ENCODE measurements around the gene IFITM10. TPM values are rescaled to one million over a fixed set of nuclear protein-coding genes. Genes with fewer than 3 reads are reported as not detected.
"Not testable (repeated sequence)": the region's sequence is repeated elsewhere in the genome, so short reads cannot be mapped to it uniquely, and the experiment has no call there.

Gene IFITM10
- total and polyA plus RNA-seq, 9 of the 15 experiments (the other 6 are each of a cell fraction or from before 2014, with no cell fraction given), result 0.08 to 0.13 (median 0.09) TPM; not detected in 6

GRCh38 chr11:1683904-1684572 is 66.4 kb downstream of the IFITM10 start:
- FAIRE-seq; H2AFZ ChIP-seq (ENCODE audit: low read depth, low read length); H3K4me3 ChIP-seq; CTCF ChIA-PET (ENCODE audit: low intra/inter-chr PET ratio); H3K9ac ChIP-seq (ENCODE audit: insufficient read depth in 1 of 2, low read depth in 2 of 2, low read length in 2 of 2); H3K79me2 ChIP-seq (ENCODE audit: control insufficient read depth, insufficient read depth, low read length); H3K36me3 ChIP-seq (ENCODE audit: control insufficient read depth, insufficient read depth, low read length); intact Hi-C loops (cut with micrococcal nuclease); ATAC-seq; BruUV-seq (replicated peaks); H3K4me2 ChIP-seq (ENCODE audit: insufficient read depth, low read length); DNase-seq (ENCODE audit: extremely low read depth in 1 of 4, low spot score in 3 of 4); H3K9me1 ChIP-seq (ENCODE audit: control insufficient read depth, insufficient read depth, low read length); H3K9me3 ChIP-seq (replicated peaks; ENCODE audit: control insufficient read depth, insufficient read depth, low read depth, low read length); POLR2A ChIA-PET; H3K4me1 ChIP-seq (replicated peaks in 1 of 2; ENCODE audit: control insufficient read depth in 2 of 2, insufficient read depth in 2 of 2, low read length in 2 of 2); H4K20me1 ChIP-seq (replicated peaks; ENCODE audit: control insufficient read depth, insufficient read depth, low read length); H3K27ac ChIP-seq (ENCODE audit: extremely low read depth, low read depth, low read length): not testable (repeated sequence)
- H3K27me3 ChIP-seq (ENCODE audit: control insufficient read depth in 2 of 2, insufficient read depth in 2 of 2, low read length in 2 of 2), result peaks cover 8 to 31% of the 10 kb centered on the region in 2 experiments; a peak in 4 of 5 replicates
- WGBS (ENCODE audit: insufficient coverage, low coverage, missing lambda C conversion rate), result 0% methylated on average over 3 of the region's 24 CpGs
- in situ Hi-C loops (cut with MboI), result loop anchor here (25.0 kb wide), 1 partner anchor 328 kb away; no protein-coding TSS in a partner anchor

- FAIRE-seq; H3K36me3 ChIP-seq (ENCODE audit: control insufficient read depth, insufficient read depth, low read length); H3K9me3 ChIP-seq (replicated peaks; ENCODE audit: control insufficient read depth, insufficient read depth, low read depth, low read length); CTCF ChIA-PET (ENCODE audit: low intra/inter-chr PET ratio); DNase-seq (ENCODE audit: extremely low read depth in 1 of 4, low spot score in 3 of 4); POLR2A ChIA-PET; H3K79me2 ChIP-seq (ENCODE audit: control insufficient read depth, insufficient read depth, low read length); H3K4me3 ChIP-seq; BruUV-seq (replicated peaks); H3K4me1 ChIP-seq (replicated peaks in 1 of 2; ENCODE audit: control insufficient read depth in 2 of 2, insufficient read depth in 2 of 2, low read length in 2 of 2); H3K4me2 ChIP-seq (ENCODE audit: insufficient read depth, low read length); H3K27ac ChIP-seq (ENCODE audit: extremely low read depth, low read depth, low read length); ATAC-seq; H3K9me1 ChIP-seq (ENCODE audit: control insufficient read depth, insufficient read depth, low read length); H4K20me1 ChIP-seq (replicated peaks; ENCODE audit: control insufficient read depth, insufficient read depth, low read length); H3K9ac ChIP-seq (ENCODE audit: insufficient read depth in 1 of 2, low read depth in 2 of 2, low read length in 2 of 2); intact Hi-C loops (cut with micrococcal nuclease); H2AFZ ChIP-seq (ENCODE audit: low read depth, low read length): not testable (repeated sequence)
- WGBS (ENCODE audit: insufficient coverage, low coverage, missing lambda C conversion rate), result 6% methylated on average over 12 of the region's 19 CpGs
- peaks cover 8 to 31% of the 10 kb centered on the region in 2 experiments; a peak in 4 of 5 replicates for H3K27me3 ChIP-seq (ENCODE audit: control insufficient read depth in 2 of 2, insufficient read depth in 2 of 2, low read length in 2 of 2)
- in situ Hi-C loops (cut with MboI), result loop anchor here (25.0 kb wide), 1 partner anchor 329 kb away; no protein-coding TSS in a partner anchor
These were observed 67.2 kb downstream of the IFITM10 start for GRCh38 chr11:1683216-1683615.

Other genes starting within 250 kb of the IFITM10 start
Only the 7 nearest of the 15 such genes appear.
- not detected in 2 replicates for gene KRTAP5-4, start 128.5 kb downstream of the IFITM10 start, total RNA-seq (2014; rRNA removed)
- gene KRTAP5-4, start 128.5 kb downstream of the IFITM10 start, total RNA-seq (2014; rRNA removed; fragmentation: Illumina TruSeq; extraction: Trizol), result not detected in 2 replicates
- not detected in 2 replicates for gene KRTAP5-4, start 128.5 kb downstream of the IFITM10 start, total RNA-seq (2015; rRNA removed; fragmentation: Illumina TruSeq; extraction: Trizol)
- gene KRTAP5-4, start 128.5 kb downstream of the IFITM10 start, total RNA-seq (2021), result not detected in 2 replicates
- not detected in 2 replicates for gene KRTAP5-4, start 128.5 kb downstream of the IFITM10 start, polyA plus RNA-seq (2011; rRNA removed)
- gene KRTAP5-4, start 128.5 kb downstream of the IFITM10 start, polyA plus RNA-seq (2014; fragmentation: Illumina TruSeq; extraction: Trizol), result not detected in 2 replicates
- not detected for gene KRTAP5-4, start 128.5 kb downstream of the IFITM10 start, polyA plus RNA-seq (2014; fragmentation: Nextera tagmentation; extraction: Ambion mirVana)
- gene KRTAP5-4, start 128.5 kb downstream of the IFITM10 start, polyA plus RNA-seq (2014; rRNA removed), result not detected in 2 replicates
- not detected in 2 replicates for gene KRTAP5-5, start 120.8 kb downstream of the IFITM10 start, total RNA-seq (2014; rRNA removed)
- not detected in 2 replicates for gene KRTAP5-5, start 120.8 kb downstream of the IFITM10 start, total RNA-seq (2014; rRNA removed; fragmentation: Illumina TruSeq; extraction: Trizol)
- not detected in 2 replicates for gene KRTAP5-5, start 120.8 kb downstream of the IFITM10 start, total RNA-seq (2015; rRNA removed; fragmentation: Illumina TruSeq; extraction: Trizol)
- not detected in 2 replicates for gene KRTAP5-5, start 120.8 kb downstream of the IFITM10 start, total RNA-seq (2021)
- not detected in 2 replicates for gene KRTAP5-5, start 120.8 kb downstream of the IFITM10 start, polyA plus RNA-seq (2011; rRNA removed)
- gene KRTAP5-5, start 120.8 kb downstream of the IFITM10 start, polyA plus RNA-seq (2014; fragmentation: Illumina TruSeq; extraction: Trizol), result not detected in 2 replicates
- gene KRTAP5-5, start 120.8 kb downstream of the IFITM10 start, polyA plus RNA-seq (2014; fragmentation: Nextera tagmentation; extraction: Ambion mirVana), result not detected
- not detected in 2 replicates for gene KRTAP5-5, start 120.8 kb downstream of the IFITM10 start, polyA plus RNA-seq (2014; rRNA removed)
- not detected in 2 replicates for gene KRTAP5-6, start 53.4 kb downstream of the IFITM10 start, total RNA-seq (2014; rRNA removed)
- gene KRTAP5-6, start 53.4 kb downstream of the IFITM10 start, total RNA-seq (2014; rRNA removed; fragmentation: Illumina TruSeq; extraction: Trizol), result not detected in 2 replicates
- gene KRTAP5-6, start 53.4 kb downstream of the IFITM10 start, total RNA-seq (2015; rRNA removed; fragmentation: Illumina TruSeq; extraction: Trizol), result not detected in 2 replicates
- gene KRTAP5-6, start 53.4 kb downstream of the IFITM10 start, total RNA-seq (2021), result not detected in 2 replicates
- gene KRTAP5-6, start 53.4 kb downstream of the IFITM10 start, polyA plus RNA-seq (2011; rRNA removed), result not detected in 2 replicates
- gene KRTAP5-6, start 53.4 kb downstream of the IFITM10 start, polyA plus RNA-seq (2014; fragmentation: Illumina TruSeq; extraction: Trizol), result not detected in 2 replicates
- gene KRTAP5-6, start 53.4 kb downstream of the IFITM10 start, polyA plus RNA-seq (2014; fragmentation: Nextera tagmentation; extraction: Ambion mirVana), result not detected
- not detected in 2 replicates for gene KRTAP5-6, start 53.4 kb downstream of the IFITM10 start, polyA plus RNA-seq (2014; rRNA removed)
- 72.3 and 87.0 TPM in 2 replicates for gene CTSD, start 13.3 kb upstream of the IFITM10 start, total RNA-seq (2014; rRNA removed)
- gene CTSD, start 13.3 kb upstream of the IFITM10 start, total RNA-seq (2014; rRNA removed; fragmentation: Illumina TruSeq; extraction: Trizol), result 10.9 and 12.3 TPM in 2 replicates
- gene CTSD, start 13.3 kb upstream of the IFITM10 start, total RNA-seq (2015; rRNA removed; fragmentation: Illumina TruSeq; extraction: Trizol), result 40.9 and 42.3 TPM in 2 replicates
- 112 and 116 TPM in 2 replicates for gene CTSD, start 13.3 kb upstream of the IFITM10 start, total RNA-seq (2021)
- 21.7 and 37.1 TPM in 2 replicates for gene CTSD, start 13.3 kb upstream of the IFITM10 start, polyA plus RNA-seq (2011; rRNA removed)
- 66.8 and 111 TPM in 2 replicates for gene CTSD, start 13.3 kb upstream of the IFITM10 start, polyA plus RNA-seq (2014; fragmentation: Illumina TruSeq; extraction: Trizol)
- 1 to 10 TPM; 1.0 to 3.7 TPM for gene CTSD, start 13.3 kb upstream of the IFITM10 start, polyA plus RNA-seq (2014; fragmentation: Nextera tagmentation; extraction: Ambion mirVana)
- 40.5 and 46.8 TPM in 2 replicates for gene CTSD, start 13.3 kb upstream of the IFITM10 start, polyA plus RNA-seq (2014; rRNA removed)
- gene SYT8, start 84.4 kb upstream of the IFITM10 start, total RNA-seq (2014; rRNA removed), result not detected in 2 replicates
- gene SYT8, start 84.4 kb upstream of the IFITM10 start, total RNA-seq (2014; rRNA removed; fragmentation: Illumina TruSeq; extraction: Trizol), result not detected in 2 replicates
- gene SYT8, start 84.4 kb upstream of the IFITM10 start, total RNA-seq (2015; rRNA removed; fragmentation: Illumina TruSeq; extraction: Trizol), result not detected in 2 replicates
- gene SYT8, start 84.4 kb upstream of the IFITM10 start, total RNA-seq (2021), result not detected in 2 replicates
- not detected in 2 replicates for gene SYT8, start 84.4 kb upstream of the IFITM10 start, polyA plus RNA-seq (2011; rRNA removed)
- not detected in 2 replicates for gene SYT8, start 84.4 kb upstream of the IFITM10 start, polyA plus RNA-seq (2014; fragmentation: Illumina TruSeq; extraction: Trizol)
- not detected for gene SYT8, start 84.4 kb upstream of the IFITM10 start, polyA plus RNA-seq (2014; fragmentation: Nextera tagmentation; extraction: Ambion mirVana)
- not detected in 2 replicates for gene SYT8, start 84.4 kb upstream of the IFITM10 start, polyA plus RNA-seq (2014; rRNA removed)
- not detected in 2 replicates for gene TNNI2, start 88.4 kb upstream of the IFITM10 start, total RNA-seq (2014; rRNA removed)
- not detected in 2 replicates for gene TNNI2, start 88.4 kb upstream of the IFITM10 start, total RNA-seq (2014; rRNA removed; fragmentation: Illumina TruSeq; extraction: Trizol)
- not detected in 2 replicates for gene TNNI2, start 88.4 kb upstream of the IFITM10 start, total RNA-seq (2015; rRNA removed; fragmentation: Illumina TruSeq; extraction: Trizol)
- gene TNNI2, start 88.4 kb upstream of the IFITM10 start, total RNA-seq (2021), result not detected in 2 replicates
- not detected in 2 replicates for gene TNNI2, start 88.4 kb upstream of the IFITM10 start, polyA plus RNA-seq (2011; rRNA removed)
- gene TNNI2, start 88.4 kb upstream of the IFITM10 start, polyA plus RNA-seq (2014; fragmentation: Illumina TruSeq; extraction: Trizol), result not detected in 2 replicates
- gene TNNI2, start 88.4 kb upstream of the IFITM10 start, polyA plus RNA-seq (2014; fragmentation: Nextera tagmentation; extraction: Ambion mirVana), result not detected
- gene TNNI2, start 88.4 kb upstream of the IFITM10 start, polyA plus RNA-seq (2014; rRNA removed), result not detected in 2 replicates
- 0.08 and 1.2 TPM in 2 replicates for gene LSP1, start 102.5 kb upstream of the IFITM10 start, total RNA-seq (2014; rRNA removed)
- gene LSP1, start 102.5 kb upstream of the IFITM10 start, total RNA-seq (2014; rRNA removed; fragmentation: Illumina TruSeq; extraction: Trizol), result not detected in 2 replicates
- gene LSP1, start 102.5 kb upstream of the IFITM10 start, total RNA-seq (2015; rRNA removed; fragmentation: Illumina TruSeq; extraction: Trizol), result 0.65 TPM in 1 of 2 replicates, not detected in the other
- 0.73 and 1.1 TPM in 2 replicates for gene LSP1, start 102.5 kb upstream of the IFITM10 start, total RNA-seq (2021)
- 0.28 and 0.45 TPM in 2 replicates for gene LSP1, start 102.5 kb upstream of the IFITM10 start, polyA plus RNA-seq (2011; rRNA removed)
- gene LSP1, start 102.5 kb upstream of the IFITM10 start, polyA plus RNA-seq (2014; fragmentation: Illumina TruSeq; extraction: Trizol), result 2.9 TPM in 1 of 2 replicates, not detected in the other
- gene LSP1, start 102.5 kb upstream of the IFITM10 start, polyA plus RNA-seq (2014; fragmentation: Nextera tagmentation; extraction: Ambion mirVana), result under 1 TPM in 1 of 2 experiments, not detected in 1; 0.38 TPM
- gene LSP1, start 102.5 kb upstream of the IFITM10 start, polyA plus RNA-seq (2014; rRNA removed), result 0.08 TPM in 1 of 2 replicates, not detected in the other

Data from K562 (cell line).